SK-N-SH treated with all-trans-retinoic acid at 6 μM for 48 hours (cell line): Measurements from ENCODE around the gene TMEM107.

Source experiments
- ATAC-seq: fragments of 200-7000 bp; cut with Tn5 transposase; 3 replicates; pipeline ENCODE4 v1.9.1; 2020; ENCODE audit warnings: mild to moderate bottlenecking, moderate library complexity
- ARNTL ChIP-seq: fragments of 450-650 bp; formaldehyde crosslinking; IDR thresholded peaks from 2 replicates; pipeline ENCODE4 v1.5.0; 2020; ENCODE audit warnings: low read depth, mild to moderate bottlenecking, moderate library complexity, borderline replicate concordance
- BACH2 ChIP-seq: fragments of 250-450 bp; sonication (Bioruptor Pico); IDR thresholded peaks from 2 replicates; pipeline ENCODE4 v1.9.0; 2021; ENCODE audit warnings: mild to moderate bottlenecking, borderline replicate concordance
- CREB5 ChIP-seq: fragments of 250-450 bp; sonication (Bioruptor Pico); IDR thresholded peaks from 2 replicates; pipeline ENCODE4 v1.5.1; 2020; ENCODE audit warnings: low read depth, mild to moderate bottlenecking, moderate library complexity
- CSDC2 ChIP-seq: fragments of 250-450 bp; sonication (Bioruptor Pico); IDR thresholded peaks from 2 replicates; pipeline ENCODE4 v1.5.0; 2020; ENCODE audit warnings: mild to moderate bottlenecking, moderate library complexity
- CSRNP3 ChIP-seq: fragments of 250-450 bp; sonication (Bioruptor Pico); IDR thresholded peaks from 2 replicates; pipeline ENCODE4 v1.5.1; 2021; ENCODE audit warnings: mild to moderate bottlenecking, moderate library complexity
- GLIS3 ChIP-seq: fragments of 250-450 bp; sonication (Bioruptor Pico); IDR thresholded peaks from 2 replicates; pipeline ENCODE4 v1.5.0; 2020; ENCODE audit warnings: mild to moderate bottlenecking, moderate library complexity
- OSR1 ChIP-seq: fragments of 250-450 bp; sonication (Bioruptor Pico); IDR thresholded peaks from 2 replicates; pipeline ENCODE4 v1.8.0; 2022; ENCODE audit warnings: moderate library complexity, mild to moderate bottlenecking, inconsistent platforms
- PATZ1 ChIP-seq: fragments of 250-450 bp; sonication (Bioruptor Pico); IDR thresholded peaks from 2 replicates; pipeline ENCODE4 v1.8.0; 2020; ENCODE audit warnings: mild to moderate bottlenecking, moderate library complexity, borderline replicate concordance
- POU6F1 ChIP-seq: fragments of 250-450 bp; sonication (Bioruptor Pico); IDR thresholded peaks from 2 replicates; pipeline ENCODE4 v1.8.0; 2021; ENCODE audit warnings: low read depth, mild to moderate bottlenecking, moderate library complexity, borderline replicate concordance
- PPARA ChIP-seq: fragments of 250-450 bp; sonication (Bioruptor Pico); IDR thresholded peaks from 2 replicates; pipeline ENCODE4 v1.5.0; 2020; ENCODE audit warnings: mild to moderate bottlenecking, borderline replicate concordance
- RARB ChIP-seq: fragments of 250-450 bp; sonication (Bioruptor Pico); IDR thresholded peaks from 2 replicates; pipeline ENCODE4 v1.8.0; 2021; ENCODE audit warnings: mild to moderate bottlenecking, moderate library complexity
- SNAI2 ChIP-seq: fragments of 250-450 bp; sonication (Bioruptor Pico); IDR thresholded peaks from 2 replicates; pipeline ENCODE4 v1.5.0; 2020; ENCODE audit warnings: mild to moderate bottlenecking, moderate library complexity
- TCF4 ChIP-seq: fragments of 250-450 bp; sonication (Bioruptor Pico); IDR thresholded peaks from 2 replicates; pipeline ENCODE4 v1.8.0; 2021; ENCODE audit warnings: mild to moderate bottlenecking, moderate library complexity, borderline replicate concordance
- TOX ChIP-seq: fragments of 250-450 bp; sonication (Bioruptor Pico); IDR thresholded peaks from 2 replicates; pipeline ENCODE4 v1.8.0; 2021; ENCODE audit warnings: mild to moderate bottlenecking, moderate library complexity, borderline replicate concordance
- ZC3H10 ChIP-seq: fragments of 250-450 bp; sonication (Bioruptor Pico); IDR thresholded peaks from 2 replicates; pipeline ENCODE4 v1.5.1; 2021; ENCODE audit warnings: mild to moderate bottlenecking, moderate library complexity
- ZFP3 ChIP-seq: fragments of 250-450 bp; sonication (Bioruptor Pico); IDR thresholded peaks from 2 replicates; pipeline ENCODE4 v1.5.0; 2020; ENCODE audit warnings: mild to moderate bottlenecking, moderate library complexity
- ZFP30 ChIP-seq: fragments of 450-650 bp; formaldehyde crosslinking; IDR thresholded peaks from 2 replicates; pipeline ENCODE4 v1.5.0; 2022; ENCODE audit warnings: mild to moderate bottlenecking, moderate library complexity
- ZNF565 ChIP-seq: fragments of 450-650 bp; formaldehyde crosslinking; conservative IDR thresholded peaks from 2 replicates; pipeline ENCODE4 v1.5.0; 2020; ENCODE audit warnings: low read depth, mild to moderate bottlenecking, moderate library complexity
- ZNF70 ChIP-seq: fragments of 450-650 bp; formaldehyde crosslinking; IDR thresholded peaks from 2 replicates; pipeline ENCODE4 v1.5.0; 2020; ENCODE audit warnings: mild to moderate bottlenecking, moderate library complexity
- ZNF8 ChIP-seq: fragments of 450-650 bp; formaldehyde crosslinking; IDR thresholded peaks from 2 replicates; pipeline ENCODE4 v1.5.0; 2020; ENCODE audit warnings: mild to moderate bottlenecking, moderate library complexity

The TMEM107 gene

GRCh38 chr17:8133399-8133798 lies 42.8 kb downstream of the TMEM107 start:
- TF ChIP-seq TOX (CRISPR knock-in tag) (no peak), OSR1 (CRISPR knock-in tag) (no peak), CSDC2 (CRISPR knock-in tag) (no peak), CREB5 (CRISPR knock-in tag) (no peak), ZNF565 (CRISPR knock-in tag) (no peak), ZNF70 (CRISPR knock-in tag) (no peak), TCF4 (CRISPR knock-in tag) (no peak), PPARA (CRISPR knock-in tag) (no peak), RARB (CRISPR knock-in tag) (no peak), GLIS3 (no peak), PATZ1 (no peak), SNAI2 (CRISPR knock-in tag) (no peak), POU6F1 (CRISPR knock-in tag) (no peak), ARNTL (CRISPR knock-in tag) (no peak), CSRNP3 (CRISPR knock-in tag) (no peak)
- TF ChIP-seq, all 23 proteins: peak for 0
- no peak for ATAC-seq

GRCh38 chr17:8131844-8132441 lies 44.2 kb downstream of the TMEM107 start:
- ATAC-seq = no peak
- TF ChIP-seq ZNF565 (CRISPR knock-in tag) (no peak), ZFP30 (CRISPR knock-in tag) (no peak), CREB5 (CRISPR knock-in tag) (no peak), ZFP3 (CRISPR knock-in tag) (no peak), PPARA (CRISPR knock-in tag) (no peak), RARB (CRISPR knock-in tag) (no peak), ZNF70 (CRISPR knock-in tag) (no peak)

GRCh38 chr17:8128125-8128784 lies 47.9 kb downstream of the TMEM107 start:
- no peak for ATAC-seq
- TF ChIP-seq TCF4 (CRISPR knock-in tag) = no peak
- TF ChIP-seq CSRNP3 (CRISPR knock-in tag) = no peak
- TF ChIP-seq ZNF8 (CRISPR knock-in tag) = no peak
- no peak for TF ChIP-seq OSR1 (CRISPR knock-in tag)
- TF ChIP-seq POU6F1 (CRISPR knock-in tag) = no peak
- TF ChIP-seq CSDC2 (CRISPR knock-in tag) = no peak
- TF ChIP-seq PATZ1 = no peak
- TF ChIP-seq TOX (CRISPR knock-in tag) = no peak
- no peak for TF ChIP-seq ZC3H10 (CRISPR knock-in tag)
- TF ChIP-seq RARB (CRISPR knock-in tag) = no peak
- TF ChIP-seq SNAI2 (CRISPR knock-in tag) = no peak
- TF ChIP-seq ARNTL (CRISPR knock-in tag) = no peak
- no peak for TF ChIP-seq BACH2 (CRISPR knock-in tag)
- TF ChIP-seq GLIS3 = no peak
- no peak for TF ChIP-seq CREB5 (CRISPR knock-in tag)
- no peak for TF ChIP-seq ZNF70 (CRISPR knock-in tag)
